ENCODE data around the gene DCDC2C. TPM values are rescaled to one million over a fixed set of nuclear protein-coding genes. Genes with fewer than 3 reads are reported as not detected.

DCDC2C gene
- total RNA-seq, 1 donor from 2014 or later = not detected

GRCh38 chr2:3736112-3736511 lies 32.7 kb downstream of the DCDC2C start:
- Mint-ChIP-seq H3K27me3 (ENCODE audit: low read depth) (peaks cover 59% of the 10 kb centered on the region), H3K9me3 (no peaks in the 10 kb centered on the region), H3K4me3 (no peak overlapping the region), H3K27ac (no peak overlapping the region), H3K36me3 (no peaks in the 10 kb centered on the region), H3K4me1 (no peaks in the 10 kb centered on the region)
- no peak for DNase-seq (ENCODE audit: low spot score in 2 of 2, unreplicated experiment in 2 of 2)
- no peak for TF ChIP-seq CTCF (IDR thresholded peaks at IDR 0.05; ENCODE audit: unreplicated experiment)

- DNase-seq (ENCODE audit: low spot score in 2 of 2, unreplicated experiment in 2 of 2) = no peak
- no peak overlapping the region for H3K4me3 Mint-ChIP-seq
- no peak for TF ChIP-seq CTCF (IDR thresholded peaks at IDR 0.05; ENCODE audit: unreplicated experiment)
- H3K27ac Mint-ChIP-seq = no peak overlapping the region
- H3K4me1 Mint-ChIP-seq = no peaks in the 10 kb centered on the region
- H3K27me3 Mint-ChIP-seq (ENCODE audit: low read depth) = peaks cover 53% of the 10 kb centered on the region
- no peaks in the 10 kb centered on the region for H3K9me3 Mint-ChIP-seq
- H3K36me3 Mint-ChIP-seq = no peaks in the 10 kb centered on the region
Observed at GRCh38 chr2:3737128-3737527, 33.8 kb downstream of the DCDC2C start.

- Mint-ChIP-seq H3K27me3 (ENCODE audit: low read depth) (peaks cover 42% of the 10 kb centered on the region), H3K36me3 (no peaks in the 10 kb centered on the region), H3K27ac (no peak overlapping the region), H3K4me1 (no peaks in the 10 kb centered on the region), H3K4me3 (no peak overlapping the region), H3K9me3 (no peaks in the 10 kb centered on the region)
- no peak for TF ChIP-seq CTCF (IDR thresholded peaks at IDR 0.05; ENCODE audit: unreplicated experiment)
- no peak for DNase-seq (ENCODE audit: low spot score in 2 of 2, unreplicated experiment in 2 of 2)
Observed at GRCh38 chr2:3738454-3738853, 35.1 kb downstream of the DCDC2C start.

GRCh38 chr2:3739313-3739712 lies 35.9 kb downstream of the DCDC2C start:
- no peak overlapping the region for H3K4me3 Mint-ChIP-seq
- TF ChIP-seq CTCF (IDR thresholded peaks at IDR 0.05; ENCODE audit: unreplicated experiment) = no peak
- peaks cover 38% of the 10 kb centered on the region for H3K27me3 Mint-ChIP-seq (ENCODE audit: low read depth)
- no peak overlapping the region for H3K27ac Mint-ChIP-seq
- no peak for DNase-seq (ENCODE audit: low spot score in 2 of 2, unreplicated experiment in 2 of 2)
- H3K36me3 Mint-ChIP-seq = no peaks in the 10 kb centered on the region
- H3K9me3 Mint-ChIP-seq = no peaks in the 10 kb centered on the region
- H3K4me1 Mint-ChIP-seq = no peaks in the 10 kb centered on the region

GRCh38 chr2:3741396-3741795 lies 38.0 kb downstream of the DCDC2C start:
- Mint-ChIP-seq H3K4me1 (no peaks in the 10 kb centered on the region), H3K27me3 (ENCODE audit: low read depth) (peaks cover 30% of the 10 kb centered on the region), H3K9me3 (no peaks in the 10 kb centered on the region), H3K4me3 (no peak overlapping the region), H3K36me3 (no peaks in the 10 kb centered on the region), H3K27ac (no peak overlapping the region)
- TF ChIP-seq CTCF (IDR thresholded peaks at IDR 0.05; ENCODE audit: unreplicated experiment) = no peak
- DNase-seq (ENCODE audit: low spot score in 2 of 2, unreplicated experiment in 2 of 2) = no peak

Data from mesothelial cell of epicardium (in vitro differentiated cells).